Nephron (organoid): ENCODE data around the gene ARHGAP26.

Experiments
- H3K27ac Mint-ChIP-seq, 3 experiments: 2 replicates each; pipeline ENCODE4 v1.8.0; 2020; ENCODE audit warnings: mixed read lengths in 3 of 3, mild to moderate bottlenecking in 2 of 3, moderate library complexity in 1 of 3
- H3K27me3 Mint-ChIP-seq: 2 replicates; pipeline ENCODE4 v1.8.0; 2021; ENCODE audit warnings: low read depth, mild to moderate bottlenecking, moderate library complexity, mixed read lengths
- H3K36me3 Mint-ChIP-seq: 2 replicates; pipeline ENCODE4 v1.8.0; 2020; ENCODE audit warnings: low read depth, mixed read lengths
- H3K4me1 Mint-ChIP-seq: 2 replicates; pipeline ENCODE4 v1.8.0; 2020; ENCODE audit warnings: mixed read lengths
- H3K4me3 Mint-ChIP-seq, 3 experiments: 2 replicates each; pipeline ENCODE4 v1.8.0; 2020; ENCODE audit warnings: mild to moderate bottlenecking in 3 of 3, mixed read lengths in 3 of 3, moderate library complexity in 2 of 3
- H3K9me3 Mint-ChIP-seq: 2 replicates; pipeline ENCODE4 v1.8.0; 2020; ENCODE audit warnings: mixed read lengths
- CTCF ChIP-seq, 3 experiments: fragments of 200-600 bp; sonication (generic); IDR thresholded peaks; one replicate each; pipeline ENCODE4 v1.5.0; 2021; ENCODE audit warnings: antibody characterized with exemption in 3 of 3; ENCODE audit not compliant: unreplicated experiment in 3 of 3

The ARHGAP26 gene

GRCh38 chr5:142930395-142931110 is 160.4 kb downstream of the ARHGAP26 start:
- Mint-ChIP-seq H3K9me3 (no peaks in the 10 kb centered on the region), H3K4me1 (peaks cover 5% of the 10 kb centered on the region), H3K27me3 (no peaks in the 10 kb centered on the region), H3K4me3 (no peak overlapping the region), H3K27ac (no peak overlapping the region), H3K36me3 (no peaks in the 10 kb centered on the region)
- no peak for TF ChIP-seq CTCF (IDR thresholded peaks at IDR 0.05; ENCODE audit: unreplicated experiment in 3 of 3)

GRCh38 chr5:142931896-142932686 is 161.9 kb downstream of the ARHGAP26 start:
- no peak overlapping the region for H3K4me3 Mint-ChIP-seq
- H3K27me3 Mint-ChIP-seq = no peaks in the 10 kb centered on the region

GRCh38 chr5:142934051-142934762 is 164.0 kb downstream of the ARHGAP26 start:
- Mint-ChIP-seq H3K4me1 (peaks cover 9% of the 10 kb centered on the region), H3K27ac (no peak overlapping the region), H3K4me3 (no peak overlapping the region), H3K9me3 (no peaks in the 10 kb centered on the region), H3K27me3 (no peaks in the 10 kb centered on the region), H3K36me3 (no peaks in the 10 kb centered on the region)
- TF ChIP-seq CTCF (IDR thresholded peaks at IDR 0.05; ENCODE audit: unreplicated experiment in 3 of 3) = no peak

More at GRCh38 chr5:142931896-142932686, 161.9 kb downstream of the ARHGAP26 start:
- H3K36me3 Mint-ChIP-seq = no peaks in the 10 kb centered on the region
- H3K9me3 Mint-ChIP-seq = no peaks in the 10 kb centered on the region
- H3K27ac Mint-ChIP-seq = no peak overlapping the region
- TF ChIP-seq CTCF (IDR thresholded peaks at IDR 0.05; ENCODE audit: unreplicated experiment in 3 of 3) = no peak
- no peaks in the 10 kb centered on the region for H3K4me1 Mint-ChIP-seq

- no peak overlapping the region for H3K4me3 Mint-ChIP-seq
- H3K27me3 Mint-ChIP-seq = no peaks in the 10 kb centered on the region
- H3K4me1 Mint-ChIP-seq = peaks cover 9% of the 10 kb centered on the region
- no peaks in the 10 kb centered on the region for H3K36me3 Mint-ChIP-seq
- no peak for TF ChIP-seq CTCF (IDR thresholded peaks at IDR 0.05; ENCODE audit: unreplicated experiment in 3 of 3)
- H3K27ac Mint-ChIP-seq = no peak overlapping the region
- no peaks in the 10 kb centered on the region for H3K9me3 Mint-ChIP-seq
These were observed 164.8 kb downstream of the ARHGAP26 start for GRCh38 chr5:142935014-142935413.

GRCh38 chr5:142937374-142937773 is 167.2 kb downstream of the ARHGAP26 start:
- Mint-ChIP-seq H3K4me3 (no peak overlapping the region), H3K9me3 (no peaks in the 10 kb centered on the region), H3K27me3 (no peaks in the 10 kb centered on the region), H3K27ac (no peak overlapping the region), H3K4me1 (peaks cover 9% of the 10 kb centered on the region), H3K36me3 (no peaks in the 10 kb centered on the region)
- no peak for TF ChIP-seq CTCF (IDR thresholded peaks at IDR 0.05; ENCODE audit: unreplicated experiment in 3 of 3)
